IPS-18c (cell line): Measurements from ENCODE around the gene FCMR.

Experiments
- H3K4me3 ChIP-seq: 2 replicates; pipeline ENCODE4 v1.7.0; 2013; ENCODE audit warnings: low read depth, mild to moderate bottlenecking, low read length, moderate library complexity; ENCODE audit not compliant: insufficient read depth
- H3K9me3 ChIP-seq: one replicate; pipeline ENCODE4 v1.6.1; 2013; ENCODE audit warnings: mild to moderate bottlenecking, low read length, moderate library complexity; ENCODE audit not compliant: control insufficient read depth, insufficient read depth

The FCMR gene

GRCh38 chr1:206953626-206954025, 31.9 kb upstream of the FCMR start:
- H3K4me3 ChIP-seq: no peak overlapping the region

GRCh38 chr1:206953126-206953525, 31.4 kb upstream of the FCMR start:
- Histone ChIP-seq H3K4me3 (no peak overlapping the region), H3K9me3 (peaks cover 4% of the 10 kb centered on the region)

More at GRCh38 chr1:206953626-206954025, 31.9 kb upstream of the FCMR start:
- peaks cover 4% of the 10 kb centered on the region for H3K9me3 ChIP-seq

DNA sequence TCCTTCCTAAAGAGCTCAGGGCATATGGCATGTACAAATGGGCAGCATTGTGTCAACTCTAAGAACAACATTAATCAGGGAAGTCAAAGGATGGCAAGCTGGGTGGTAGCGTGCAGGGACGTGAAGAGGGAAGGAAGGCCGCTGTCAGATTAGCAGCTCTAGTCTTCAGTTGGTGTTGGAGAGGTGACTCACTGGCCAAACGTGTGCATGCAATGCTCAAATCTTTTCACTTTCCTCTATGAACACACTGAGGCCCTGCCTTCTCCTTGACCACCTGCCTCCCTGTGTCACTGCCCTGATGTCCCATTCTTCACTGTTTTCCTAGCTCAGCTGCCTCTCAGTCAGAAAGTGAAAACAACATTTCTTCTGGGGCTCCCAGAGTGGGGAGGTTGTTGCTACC, 30.4 kb upstream of the FCMR start:
- Histone ChIP-seq H3K9me3 (peaks cover 4% of the 10 kb centered on the region), H3K4me3 (no peak overlapping the region)

DNA sequence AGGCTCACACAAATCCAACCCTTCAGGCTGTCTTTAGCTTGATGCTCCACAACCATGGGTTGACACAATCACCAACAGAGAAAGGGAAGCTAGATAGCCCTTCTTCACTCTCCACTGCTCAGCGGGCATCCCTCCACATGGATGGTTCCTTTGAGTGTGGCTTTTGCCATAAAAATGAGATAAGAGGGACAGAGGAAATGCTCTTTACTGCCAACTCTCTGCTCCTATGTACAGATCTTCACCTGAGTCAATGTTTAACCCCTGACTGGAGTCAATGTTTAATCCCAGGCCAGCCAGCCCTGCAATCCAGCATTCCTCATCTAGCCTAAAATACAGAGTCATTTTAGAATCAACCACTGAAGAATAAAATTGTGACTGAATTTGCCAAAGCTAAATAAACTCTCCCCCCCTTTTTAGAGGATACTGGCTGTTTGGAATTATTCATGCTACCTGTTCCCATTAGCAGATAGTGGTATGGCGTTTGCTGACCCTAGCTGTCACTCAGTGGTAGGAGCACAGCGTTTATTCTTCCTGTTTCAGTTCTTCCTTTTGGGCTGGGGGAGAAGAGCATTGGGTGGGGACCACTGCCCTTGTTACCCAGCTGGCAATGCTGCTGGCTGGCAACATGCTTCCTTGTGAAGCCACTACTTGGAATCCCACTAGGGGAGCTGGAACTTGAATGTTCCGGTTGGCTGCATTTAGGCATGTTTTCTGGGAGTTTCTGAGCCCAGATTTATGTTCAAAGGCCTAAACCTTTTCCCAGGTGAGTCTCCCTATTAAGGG, 29.8 kb upstream of the FCMR start:
- Histone ChIP-seq H3K4me3 (no peak overlapping the region), H3K9me3 (peaks cover 4% of the 10 kb centered on the region)

DNA sequence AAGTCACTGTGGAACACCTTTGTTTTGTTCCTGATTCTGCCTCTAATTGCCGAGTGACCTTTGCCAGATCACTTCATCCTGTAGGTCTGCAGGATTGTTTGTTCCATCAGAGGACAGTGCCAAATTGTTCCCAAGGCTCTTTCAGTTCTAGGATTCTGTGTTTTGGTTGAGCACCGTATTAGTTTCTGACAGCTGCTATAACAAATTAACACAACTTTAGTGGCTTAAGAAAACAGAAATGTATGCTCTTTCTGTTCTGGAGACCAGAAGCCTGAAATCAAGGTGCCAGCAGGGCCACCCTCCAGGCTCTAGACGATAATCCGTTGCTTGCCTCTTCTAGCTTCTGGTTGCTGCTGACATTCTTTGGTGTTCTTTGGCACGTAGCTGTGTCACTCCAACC, 27.9 kb upstream of the FCMR start:
- no peak overlapping the region for H3K4me3 ChIP-seq
- peaks cover 4% of the 10 kb centered on the region for H3K9me3 ChIP-seq

GRCh38 chr1:206949208-206949607, 27.5 kb upstream of the FCMR start:
- Histone ChIP-seq H3K4me3 (no peak overlapping the region), H3K9me3 (peaks cover 4% of the 10 kb centered on the region)

DNA sequence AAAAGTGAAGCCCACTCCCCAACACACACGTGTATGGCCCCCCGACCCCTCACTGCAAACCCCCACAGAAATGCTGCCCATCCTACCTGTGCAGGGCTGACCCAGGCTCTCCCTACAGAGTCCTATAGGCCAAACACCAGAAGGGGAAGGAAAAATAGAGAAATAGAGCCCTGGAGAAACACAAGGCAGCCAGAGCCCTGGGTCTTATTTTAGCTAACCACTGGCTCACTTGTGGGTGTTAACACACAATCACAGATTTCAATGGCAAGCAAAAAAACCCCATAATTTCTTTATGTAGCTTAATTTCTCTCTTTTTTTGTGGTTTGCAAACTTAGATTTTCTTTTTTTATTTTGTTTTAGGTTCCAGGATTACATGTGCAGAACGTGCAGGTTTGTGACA, 25.5 kb upstream of the FCMR start:
- peaks cover 4% of the 10 kb centered on the region for H3K9me3 ChIP-seq
- H3K4me3 ChIP-seq: no peak overlapping the region

DNA sequence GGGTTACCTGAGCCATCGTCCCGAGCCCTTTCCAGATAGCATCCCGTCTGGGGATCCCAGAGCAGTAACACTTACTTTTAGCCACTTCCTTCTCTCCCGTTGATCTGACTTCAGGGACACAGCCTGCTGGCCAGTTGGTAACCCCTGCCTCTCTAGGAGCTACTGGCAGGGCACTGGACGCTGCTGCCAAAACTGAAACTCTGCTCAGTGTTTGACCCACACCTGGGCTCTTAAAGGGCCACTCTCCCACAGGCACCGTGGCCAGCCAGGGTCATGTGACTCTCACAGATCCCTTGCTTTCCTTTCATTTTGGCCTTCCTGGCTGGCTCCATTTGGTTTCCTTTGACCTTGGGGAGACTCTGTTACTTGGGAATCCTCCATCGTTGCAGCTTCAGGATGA, 24.5 kb upstream of the FCMR start, which contains the start of gene PIGR:
Gene PIGR (minus strand): TSS at position 206 of the 400 bp plus-strand sequence. CDS start 5,935 bp downstream, outside the sequence.
- Histone ChIP-seq H3K9me3 (peaks cover under 1% of the 10 kb centered on the region), H3K4me3 (no peak within 1 kb of the TSS)

GRCh38 chr1:206945779-206946178, 24.0 kb upstream of the FCMR start:
- Histone ChIP-seq H3K9me3 (no peaks in the 10 kb centered on the region), H3K4me3 (no peak overlapping the region)

DNA sequence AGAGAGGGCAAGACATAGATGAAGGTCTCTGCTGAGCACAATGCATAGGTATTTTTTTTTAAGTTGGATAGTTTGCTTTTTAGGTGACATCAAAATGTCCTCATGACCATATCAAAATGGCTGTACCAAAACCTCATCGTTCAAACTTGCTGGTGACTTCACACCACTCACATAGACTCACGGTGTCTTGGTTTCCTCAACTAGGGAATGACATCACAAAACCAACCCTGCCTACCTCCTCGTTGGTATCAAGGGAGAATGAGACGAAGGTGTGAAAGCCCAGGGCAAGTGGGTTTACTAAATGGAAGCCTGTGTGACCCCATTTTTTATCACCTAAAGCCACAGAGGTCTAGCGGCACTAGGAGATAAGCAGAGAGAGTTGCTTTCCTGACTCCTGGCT, 23.0 kb upstream of the FCMR start:
- Histone ChIP-seq H3K9me3 (no peaks in the 10 kb centered on the region), H3K4me3 (no peak overlapping the region)

DNA sequence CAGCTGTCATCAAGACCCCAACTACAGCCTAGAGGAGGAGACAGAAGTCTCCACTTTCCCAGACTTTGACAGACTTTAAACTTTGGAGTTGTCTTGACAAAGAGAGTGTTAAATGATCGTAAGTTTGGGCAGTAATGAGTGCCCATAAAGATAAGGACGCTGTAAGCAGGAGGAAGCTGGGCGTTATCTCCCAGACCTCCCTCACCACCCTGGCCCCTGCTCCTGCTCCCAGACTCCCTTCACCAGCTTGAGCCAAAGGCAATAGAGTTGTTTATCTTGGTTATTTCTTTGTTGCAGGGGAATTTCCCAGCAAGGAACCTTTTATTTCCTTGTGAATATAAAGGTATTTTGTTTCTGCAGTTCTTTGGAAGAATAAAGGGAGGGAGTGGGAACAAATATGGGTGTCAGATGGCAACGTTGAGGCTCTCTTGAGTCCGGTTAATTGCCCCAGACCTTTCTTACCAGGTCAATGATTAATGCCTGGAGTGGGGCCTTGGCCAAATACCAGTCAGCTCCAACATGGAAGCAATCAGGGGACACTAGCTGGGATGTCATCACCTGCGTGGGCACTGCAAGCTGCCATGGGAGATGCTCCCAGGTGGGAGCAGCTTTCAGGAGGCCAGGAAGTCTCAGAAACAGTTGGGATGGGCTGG, 20.2 kb upstream of the FCMR start:
- H3K9me3 ChIP-seq: no peaks in the 10 kb centered on the region
- no peak overlapping the region for H3K4me3 ChIP-seq

GRCh38 chr1:206940588-206940936, 18.8 kb upstream of the FCMR start:
- no peak overlapping the region for H3K4me3 ChIP-seq
- no peaks in the 10 kb centered on the region for H3K9me3 ChIP-seq

- no peak overlapping the region for H3K4me3 ChIP-seq
- no peaks in the 10 kb centered on the region for H3K9me3 ChIP-seq
Measured at GRCh38 chr1:206939841-206940587, 18.3 kb upstream of the FCMR start.

- Histone ChIP-seq H3K9me3 (no peaks in the 10 kb centered on the region), H3K4me3 (no peak overlapping the region)
Measured at GRCh38 chr1:206939131-206939530, 17.4 kb upstream of the FCMR start.

DNA sequence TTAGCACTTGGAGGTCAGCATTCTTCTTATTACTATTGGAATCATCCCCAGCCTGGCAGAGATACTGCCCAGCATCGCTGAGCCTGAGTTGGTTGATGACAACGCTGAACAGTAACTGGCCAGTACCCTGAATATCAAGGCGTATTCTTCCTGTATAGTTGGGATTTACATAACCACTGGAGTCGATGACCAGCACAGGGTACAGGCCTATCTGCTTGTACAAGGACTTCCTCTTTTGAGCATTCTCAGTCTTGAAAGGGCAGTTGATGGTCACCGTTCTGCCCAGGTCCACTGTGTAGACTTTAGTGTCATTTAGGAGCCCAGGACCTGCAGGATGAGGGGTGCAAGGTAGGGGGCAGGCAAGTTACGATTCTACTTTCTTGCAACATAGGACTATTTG, 15.7 kb upstream of the FCMR start:
- H3K4me3 ChIP-seq: no peak overlapping the region
- no peaks in the 10 kb centered on the region for H3K9me3 ChIP-seq

GRCh38 chr1:206935491-206936067, 13.8 kb upstream of the FCMR start:
- no peak overlapping the region for H3K4me3 ChIP-seq
- H3K9me3 ChIP-seq: no peaks in the 10 kb centered on the region

- Histone ChIP-seq H3K4me3 (no peak overlapping the region), H3K9me3 (no peaks in the 10 kb centered on the region)
Measured at GRCh38 chr1:206933333-206933945, 11.7 kb upstream of the FCMR start.
